Gastrocnemius medialis (tissue), 4 donors: Measurements from ENCODE around the gene PPP1CB.

Source experiments
- POLR2A ChIP-seq, 2 donors: fragments of 450-650 bp; IDR thresholded peaks; one replicate each; pipeline ENCODE4 v1.6.1; 2017; ENCODE audit warnings: antibody characterized with exemption in 2 of 2, mild to moderate bottlenecking in 2 of 2, moderate library complexity in 2 of 2
- TF ChIP-seq, protein P1 (sequence below), 5 experiments: fragments of 450-650 bp in 3 of 5; fragments of 200-600 bp in 2 of 5; sonication (generic) in 2 of 5; IDR thresholded peaks in 4 of 5; conservative IDR thresholded peaks in 1 of 5; 1 replicate in 4 of 5; 2 replicates in 1 of 5; pipeline ENCODE4 v1.5.1; 2016 to 2019; ENCODE audit warnings: antibody characterized with exemption in 5 of 5, mild to moderate bottlenecking in 3 of 5, moderate library complexity in 3 of 5

DNA sequence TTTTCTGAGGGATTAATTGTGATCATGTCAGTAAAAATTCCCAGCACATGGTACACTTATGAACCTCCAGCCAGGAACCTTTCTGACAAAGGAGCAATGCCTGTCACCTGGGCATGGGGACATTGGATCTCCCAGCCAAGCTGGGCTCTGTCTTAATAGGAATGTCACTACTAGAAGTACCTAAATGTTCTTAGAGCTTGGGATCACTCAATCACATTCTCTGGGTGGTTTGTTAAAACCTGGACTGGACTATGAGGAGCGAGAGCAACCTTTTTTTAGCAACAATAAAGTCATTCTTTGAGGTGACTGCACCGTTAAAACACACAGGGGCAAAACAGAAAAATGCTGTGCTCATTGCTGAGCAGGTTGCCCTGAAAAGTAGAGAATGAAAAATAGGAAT lies 6.4 kb upstream of the PPP1CB start:
- TF ChIP-seq, protein P1, sequence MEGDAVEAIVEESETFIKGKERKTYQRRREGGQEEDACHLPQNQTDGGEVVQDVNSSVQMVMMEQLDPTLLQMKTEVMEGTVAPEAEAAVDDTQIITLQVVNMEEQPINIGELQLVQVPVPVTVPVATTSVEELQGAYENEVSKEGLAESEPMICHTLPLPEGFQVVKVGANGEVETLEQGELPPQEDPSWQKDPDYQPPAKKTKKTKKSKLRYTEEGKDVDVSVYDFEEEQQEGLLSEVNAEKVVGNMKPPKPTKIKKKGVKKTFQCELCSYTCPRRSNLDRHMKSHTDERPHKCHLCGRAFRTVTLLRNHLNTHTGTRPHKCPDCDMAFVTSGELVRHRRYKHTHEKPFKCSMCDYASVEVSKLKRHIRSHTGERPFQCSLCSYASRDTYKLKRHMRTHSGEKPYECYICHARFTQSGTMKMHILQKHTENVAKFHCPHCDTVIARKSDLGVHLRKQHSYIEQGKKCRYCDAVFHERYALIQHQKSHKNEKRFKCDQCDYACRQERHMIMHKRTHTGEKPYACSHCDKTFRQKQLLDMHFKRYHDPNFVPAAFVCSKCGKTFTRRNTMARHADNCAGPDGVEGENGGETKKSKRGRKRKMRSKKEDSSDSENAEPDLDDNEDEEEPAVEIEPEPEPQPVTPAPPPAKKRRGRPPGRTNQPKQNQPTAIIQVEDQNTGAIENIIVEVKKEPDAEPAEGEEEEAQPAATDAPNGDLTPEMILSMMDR (IDR thresholded peaks at IDR 0.05 in 4 of 5, conservative IDR thresholded peaks at IDR 0.05 in 1 of 5), result no peak
- TF ChIP-seq POLR2A (IDR thresholded peaks at IDR 0.05), result no peak
